Right ventricle myocardium superior (tissue), 1 donor: ENCODE measurements around the gene KAZALD1. TPM values are rescaled to one million over a fixed set of nuclear protein-coding genes. Genes with fewer than 3 reads are reported as not detected.

ENCODE experiments used
- ATAC-seq: fragments of 200-7000 bp; cut with Tn5 transposase; one replicate; pipeline ENCODE4 v1.9.1; 2020; ENCODE audit warnings: mild to moderate bottlenecking; ENCODE audit not compliant: poor library complexity
- DNase-seq: peaks from one replicate; pipeline ENCODE4 v3.0.0-alpha.2; 2020
- intact Hi-C: fragments of 100-400 bp; cut with DNase I; formaldehyde crosslinking; loops from one replicate; pipeline ENCODE4 v1.11.2; 2022
- total RNA-seq: library from RNA; stranded (reverse); fragmentation: NEBNext Ultra II Directional; extraction: Animal tissue kit (Norgen Biotek cat#: 25700); gene quantifications from one replicate; pipeline ENCODE4 v1.2.1, GENCODE V29; 2021
- donor health status: DM: no; HTN: yes; CAD: no; lungs with severe emphysema.

The KAZALD1 gene
- total RNA-seq, 1 donor from 2014 or later, result 5.0 TPM

- peak; percentile 72 for DNase-seq
- intact Hi-C loops, result no loop called here
- peak; percentile 16 for ATAC-seq
Observed at GRCh38 chr10:101062232-101063049, 652 bp downstream of the KAZALD1 start.

- intact Hi-C loops, result no loop called here
- ATAC-seq (no peak), DNase-seq (no peak)
Observed at GRCh38 chr10:101063050-101063525, 1.3 kb downstream of the KAZALD1 start.

- ATAC-seq (no peak), DNase-seq (no peak)
- intact Hi-C loops, result no loop called here
Observed at GRCh38 chr10:101063548-101064414, 2.0 kb downstream of the KAZALD1 start.

- DNase-seq, result no peak
- intact Hi-C loops, result no loop called here
- no peak for ATAC-seq
Observed at GRCh38 chr10:101064415-101065030, 2.7 kb downstream of the KAZALD1 start.

- intact Hi-C loops, result no loop called here
Observed at GRCh38 chr10:101065481-101066145, 3.8 kb downstream of the KAZALD1 start.

GRCh38 chr10:101066146-101066895 lies 4.5 kb downstream of the KAZALD1 start:
- peak; percentile 87 for DNase-seq
- ATAC-seq, result peak; percentile 49
- intact Hi-C loops, result no loop called here

More at GRCh38 chr10:101065481-101066145, 3.8 kb downstream of the KAZALD1 start:
- DNase-seq (no peak), ATAC-seq (no peak)

GRCh38 chr10:101066896-101067355 lies 5.1 kb downstream of the KAZALD1 start:
- ATAC-seq, result peak; percentile 5
- intact Hi-C loops, result no loop called here
- peak; percentile 48 for DNase-seq

GRCh38 chr10:101067356-101068083 lies 5.7 kb downstream of the KAZALD1 start:
- DNase-seq (peak; percentile 65), ATAC-seq (peak; percentile 76)
- intact Hi-C loops, result no loop called here

- no peak for ATAC-seq
- intact Hi-C loops, result no loop called here
- DNase-seq, result no peak
Observed at GRCh38 chr10:101069441-101069840, 7.7 kb downstream of the KAZALD1 start.

GRCh38 chr10:101070098-101070497 lies 8.3 kb downstream of the KAZALD1 start:
- DNase-seq (no peak), ATAC-seq (no peak)
- intact Hi-C loops, result no loop called here

- no peak for ATAC-seq
- DNase-seq, result peak; percentile 60
- intact Hi-C loops, result no loop called here
Observed at GRCh38 chr10:101071267-101071884, 9.6 kb downstream of the KAZALD1 start.

- intact Hi-C loops, result no loop called here
- no peak for DNase-seq
- ATAC-seq, result no peak
Observed at GRCh38 chr10:101071885-101072433, 10.2 kb downstream of the KAZALD1 start.

- DNase-seq, result no peak
- intact Hi-C loops, result no loop called here
- ATAC-seq, result no peak
Observed at GRCh38 chr10:101072923-101073322, 11.1 kb downstream of the KAZALD1 start.

GRCh38 chr10:101073631-101074030 lies 11.8 kb downstream of the KAZALD1 start:
- intact Hi-C loops, result no loop called here
- no peak for ATAC-seq
- DNase-seq, result no peak

- intact Hi-C loops, result no loop called here
- DNase-seq (no peak), ATAC-seq (no peak)
Observed at GRCh38 chr10:101075775-101076174, 14.0 kb downstream of the KAZALD1 start.

GRCh38 chr10:101076630-101077029 lies 14.8 kb downstream of the KAZALD1 start:
- DNase-seq, result no peak

GRCh38 chr10:101079874-101080273 lies 18.1 kb downstream of the KAZALD1 start:
- intact Hi-C loops, result no loop called here
- no peak for DNase-seq
- ATAC-seq, result no peak

More at GRCh38 chr10:101076630-101077029, 14.8 kb downstream of the KAZALD1 start:
- intact Hi-C loops, result no loop called here
- ATAC-seq, result no peak
